ENCODE results near the gene CD46.
"Not testable (repeated sequence)": the region's sequence is repeated elsewhere in the genome, so short reads cannot be mapped to it uniquely, and the experiment has no call there.

CD46 gene

GRCh38 chr1:207752456-207752998, 673 bp downstream of the CD46 start:
- no peak for DNase-seq

GRCh38 chr1:207753611-207754010, 1.8 kb downstream of the CD46 start:
- no peak for DNase-seq

GRCh38 chr1:207754011-207754410, 2.2 kb downstream of the CD46 start:
- DNase-seq, result no peak

GRCh38 chr1:207754974-207755700, 3.3 kb downstream of the CD46 start:
- no peak for DNase-seq

- DNase-seq, result no peak
Observed at GRCh38 chr1:207755846-207756693, 4.2 kb downstream of the CD46 start.

- no peak for DNase-seq
Observed at GRCh38 chr1:207762622-207763021, 10.8 kb downstream of the CD46 start.

- no peak for DNase-seq
Observed at GRCh38 chr1:207763091-207763490, 11.2 kb downstream of the CD46 start.

GRCh38 chr1:207763972-207764371, 12.1 kb downstream of the CD46 start:
- no peak for DNase-seq

- DNase-seq, result no peak
Observed at GRCh38 chr1:207766569-207766968, 14.7 kb downstream of the CD46 start.

- DNase-seq, result not testable (repeated sequence)
Observed at GRCh38 chr1:207770514-207770913, 18.7 kb downstream of the CD46 start.

GRCh38 chr1:207776045-207776444, 24.2 kb downstream of the CD46 start:
- not testable (repeated sequence) for DNase-seq

GRCh38 chr1:207777412-207777811, 25.6 kb downstream of the CD46 start:
- DNase-seq, result not testable (repeated sequence)

GRCh38 chr1:207779008-207779407, 27.2 kb downstream of the CD46 start:
- no peak for DNase-seq

GRCh38 chr1:207781312-207781711, 29.5 kb downstream of the CD46 start:
- DNase-seq, result no peak

- DNase-seq, result no peak
Observed at GRCh38 chr1:207787776-207788175, 35.9 kb downstream of the CD46 start.

- DNase-seq, result no peak
Observed at GRCh38 chr1:207789386-207789785, 37.5 kb downstream of the CD46 start.

- no peak for DNase-seq
Observed at GRCh38 chr1:207789792-207790787, 38.2 kb downstream of the CD46 start.

- no peak for DNase-seq
Observed at GRCh38 chr1:207791290-207791689, 39.4 kb downstream of the CD46 start.

GRCh38 chr1:207793327-207793726, 41.5 kb downstream of the CD46 start:
- DNase-seq, result no peak

GRCh38 chr1:207794861-207795260, 43.0 kb downstream of the CD46 start:
- no peak for DNase-seq

- peak; percentile 79 for DNase-seq
Observed at GRCh38 chr1:207797229-207797973, 45.5 kb downstream of the CD46 start.

- no peak for DNase-seq
Observed at GRCh38 chr1:207798847-207799246, 47.0 kb downstream of the CD46 start.
